K562 (cell line): ENCODE data around the gene ERP44. TPM values are rescaled to one million over a fixed set of nuclear protein-coding genes. Genes with fewer than 3 reads are reported as not detected.
A peak's percentile ranks its signal among the peaks of the same experiment; 100 is the strongest.

Source experiments
- ATAC-seq: fragments of 200-7000 bp; cut with Tn5 transposase; 3 replicates; pipeline ENCODE4 v1.9.1; 2020; ENCODE audit warnings: moderate library complexity
- BruUV-seq: library from RNA; stranded (reverse); fragments of 400-500 nt; replicated peaks from 2 replicates; lab custom pipeline; 2021; lab: Mats Ljungman, UMichigan
- CTCF ChIA-PET: fragments of 300-600 bp; formaldehyde crosslinking; extraction: SDS; loops from one replicate; lab custom pipeline; 2021; ENCODE audit warnings: low intra/inter-chr PET ratio; lab: Yijun Ruan, JAX
- POLR2A ChIA-PET: fragments of 300-600, 350-650 bp; sonication (Branson Sonifier 250); formaldehyde crosslinking; extraction: SDS; loops from one replicate; lab custom pipeline; 2021; ENCODE audit warnings: antibody characterized with exemption, inconsistent platforms; lab: Yijun Ruan, JAX
- DNase-seq, 4 experiments: peaks; one replicate each; pipeline versions ENCODE4 v3.0.0 to v3.0.0-alpha.2; 2011 to 2018; ENCODE audit warnings: low spot score in 3 of 4, mixed read lengths in 3 of 4; ENCODE audit errors: extremely low read depth in 1 of 4
- FAIRE-seq: peaks from 2 replicates; lab custom pipeline; 2011; peaks lifted over from hg19 to GRCh38; lab: Jason Lieb, UNC
- H2AFZ ChIP-seq: 2 replicates; pipeline ENCODE4 v1.6.0; 2011; ENCODE audit warnings: low read depth, low read length, control low read depth, inconsistent platforms
- H3K27ac ChIP-seq: fragments of 200-600 bp; 3 replicates; pipeline ENCODE4 v1.8.0; 2011; ENCODE audit warnings: low read depth, mild to moderate bottlenecking, control low read depth, inconsistent platforms, low read length, moderate library complexity, mixed read lengths; ENCODE audit errors: extremely low read depth
- H3K27me3 ChIP-seq, 2 experiments: fragments of 300-600 bp in 1 of 2; 2 replicates in 1 of 2; 3 replicates in 1 of 2; pipeline versions ENCODE4 v1.6.0 to v1.8.0; 2011; ENCODE audit warnings: inconsistent platforms in 2 of 2, low read length in 2 of 2, mild to moderate bottlenecking in 1 of 2, mixed read lengths in 1 of 2, moderate library complexity in 1 of 2; ENCODE audit not compliant: control insufficient read depth in 2 of 2, insufficient read depth in 2 of 2
- H3K36me3 ChIP-seq: fragments of 300-600 bp; 3 replicates; pipeline ENCODE4 v1.8.0; 2011; ENCODE audit warnings: mild to moderate bottlenecking, low read length, inconsistent platforms; ENCODE audit not compliant: control insufficient read depth, insufficient read depth
- H3K4me1 ChIP-seq, 2 experiments: fragments of 200-600 bp in 1 of 2; replicated peaks in 1 of 2; 2 replicates in 1 of 2; 3 replicates in 1 of 2; pipeline versions ENCODE4 v1.5.1 to v1.8.0; 2011; ENCODE audit warnings: inconsistent platforms in 2 of 2, low read length in 2 of 2, mild to moderate bottlenecking in 1 of 2, mixed read lengths in 1 of 2, moderate library complexity in 1 of 2; ENCODE audit not compliant: control insufficient read depth in 2 of 2, insufficient read depth in 2 of 2
- H3K4me2 ChIP-seq: 2 replicates; pipeline ENCODE4 v1.6.1; 2011; ENCODE audit warnings: low read length, control low read depth, inconsistent platforms, mixed read lengths; ENCODE audit not compliant: insufficient read depth
- H3K4me3 ChIP-seq: fragments of 200-600 bp; sonication (generic), shearing (Covaris generic); 2 replicates; pipeline ENCODE4 v1.5.1; 2016; ENCODE audit warnings: control low read depth, inconsistent platforms
- H3K79me2 ChIP-seq: fragments of 200-600 bp; 3 replicates; pipeline ENCODE4 v1.8.0; 2011; ENCODE audit warnings: low read length, inconsistent platforms; ENCODE audit not compliant: control insufficient read depth, insufficient read depth
- H3K9ac ChIP-seq, 2 experiments: 2 replicates each; pipeline versions ENCODE4 v1.6.0 to v1.6.1; 2011; ENCODE audit warnings: low read depth in 2 of 2, low read length in 2 of 2, control low read depth in 1 of 2, inconsistent platforms in 1 of 2, mild to moderate bottlenecking in 1 of 2, mixed read lengths in 1 of 2; ENCODE audit not compliant: insufficient read depth in 1 of 2
- H3K9me1 ChIP-seq: one replicate; pipeline ENCODE4 v1.6.0; 2011; ENCODE audit warnings: inconsistent platforms, mild to moderate bottlenecking, low read length, moderate library complexity; ENCODE audit not compliant: control insufficient read depth, insufficient read depth
- H3K9me3 ChIP-seq: replicated peaks from 2 replicates; pipeline ENCODE4 v1.5.1; 2011; ENCODE audit warnings: low read depth, low read length, inconsistent platforms; ENCODE audit not compliant: control insufficient read depth, insufficient read depth
- H4K20me1 ChIP-seq: replicated peaks from 2 replicates; pipeline ENCODE4 v1.6.1; 2011; ENCODE audit warnings: low read length, inconsistent platforms, mixed read lengths; ENCODE audit not compliant: control insufficient read depth, insufficient read depth
- COPS2 ChIP-seq: fragments of 450-650 bp; conservative IDR thresholded peaks from 2 replicates; pipeline ENCODE4 v1.6.1; 2016; ENCODE audit warnings: mild to moderate bottlenecking, moderate library complexity
- HEY1 ChIP-seq: fragments of 250-450 bp; sonication (Bioruptor Pico); IDR thresholded peaks from 2 replicates; pipeline ENCODE4 v1.5.0; 2020; ENCODE audit warnings: mild to moderate bottlenecking, moderate library complexity, borderline replicate concordance
- MEF2D ChIP-seq: conservative IDR thresholded peaks from 2 replicates; pipeline ENCODE4 v1.6.1; 2016; ENCODE audit warnings: low read depth, missing genetic modification characterization, missing compliant biosample characterization
- RNF2 ChIP-seq: sonication (generic); IDR thresholded peaks from 2 replicates; pipeline ENCODE4 v1.6.1; 2016
- TFAP4 ChIP-seq: sonication (generic); formaldehyde crosslinking; IDR thresholded peaks from 2 replicates; pipeline ENCODE4 v1.8.0; 2022; ENCODE audit warnings: missing genetic modification reagents, mild to moderate bottlenecking, moderate library complexity, borderline replicate concordance
- ZNF407 ChIP-seq: fragments of 450-650 bp; IDR thresholded peaks from 2 replicates; pipeline ENCODE4 v1.6.1; 2016; ENCODE audit warnings: low read depth
- whole genome bisulfite sequencing: fragments of 100-300 bp; shearing (Covaris generic); methylation state at CpG from one replicate; pipeline ENCODE4 v1.1.6; 2016; ENCODE audit warnings: low coverage, mixed read lengths; ENCODE audit not compliant: insufficient coverage; ENCODE audit errors: missing lambda C conversion rate; 5-methylcytosine and 5-hydroxymethylcytosine counted together
- in situ Hi-C: fragments of 300-500 bp; cut with MboI; formaldehyde crosslinking; loops from 4 replicates; pipeline ENCODE4 v1.15.0; 2018; ENCODE audit warnings: inconsistent platforms, mixed read lengths
- intact Hi-C: fragments of 100-400 bp; cut with micrococcal nuclease; formaldehyde crosslinking; loops from 2 replicates; pipeline ENCODE4 v1.14.2; 2022
- polyA plus RNA-seq, 8 experiments: library from polyadenylated mRNA; depleted of rRNA in 4 of 8; stranded (reverse) in 5 of 8; unstranded in 3 of 8; fragments of >200 nt; fragmentation: Nextera tagmentation in 2 of 8; fragmentation: Illumina TruSeq in 1 of 8; extraction: Ambion mirVana in 2 of 8; extraction: Trizol in 1 of 8; gene quantifications; 2 replicates each; pipeline versions ENCODE4 v1.2.1 to v1.2.3, GENCODE V29; 2011 to 2014; ENCODE audit warnings: inconsistent platforms in 1 of 8, missing spikeins in 1 of 8
- total RNA-seq, 7 experiments: library from RNA; depleted of rRNA in 6 of 7; stranded (reverse); fragments of >200 nt in 6 of 7; fragmentation: Illumina TruSeq in 2 of 7; extraction: Trizol in 2 of 7; gene quantifications; 2 replicates each; pipeline versions ENCODE4 v1.2.1 to v1.2.3, GENCODE V29; 2011 to 2021; ENCODE audit warnings: low replicate concordance in 1 of 7

Gene ERP44
- total and polyA plus RNA-seq, 9 of the 15 experiments (the other 6 are each of a cell fraction or from before 2014, with no cell fraction given): 9.2 to 23.4 (median 13.6) TPM

- TF ChIP-seq COPS2: no peak
These were observed 68.3 kb downstream of the ERP44 start (continued) for GRCh38 chr9:100030548-100030947.

GRCh38 chr9:100029251-100029650 is 69.5 kb downstream of the ERP44 start:
- no peak overlapping the region for H3K4me3 ChIP-seq
- no peaks in the 10 kb centered on the region for H4K20me1 ChIP-seq
- H3K79me2 ChIP-seq: peaks cover 17% of the 10 kb centered on the region; the same call in 2 of the 3 replicates
- TF ChIP-seq HEY1 (CRISPR knock-in tag) (no peak), ZNF407 (no peak), MEF2D (0 out of 2 replicates have a peak, but pooled peaks have one; percentile 37), RNF2 (no peak), TFAP4 (CRISPR knock-in tag) (no peak)
- TF ChIP-seq, all 486 proteins: peak for 1
- in situ Hi-C loops (loop anchor here (10.0 to 25.0 kb wide), 2 partner anchors 286 to 558 kb away; partner anchors contain the start of gene CAVIN4), intact Hi-C loops (loop anchor here (2.0 to 5.0 kb wide), 3 partner anchors 43 to 294 kb away; no protein-coding TSS in a partner anchor)
- peaks cover 0 to 2% of the 10 kb centered on the region in 2 experiments; a peak in 2 of 5 replicates for H3K4me1 ChIP-seq
- POLR2A ChIA-PET: no interaction called here
- FAIRE-seq: no peak
- H3K27ac ChIP-seq: no peak overlapping the region
- H3K9me1 ChIP-seq: no peaks in the 10 kb centered on the region
- 72% methylated on average over 3 of the region's 3 CpGs for WGBS
- H3K36me3 ChIP-seq: peaks cover 19% of the 10 kb centered on the region
- no TSS peak for BruUV-seq
- H3K9me3 ChIP-seq: peaks cover 5% of the 10 kb centered on the region; the same call in 1 of the 2 replicates
- CTCF ChIA-PET: no interaction called here
- no peak for DNase-seq
- no peaks in the 10 kb centered on the region for H3K27me3 ChIP-seq
- no peak overlapping the region for H3K4me2 ChIP-seq
- H3K9ac ChIP-seq: no peak overlapping the region
- no peak for ATAC-seq
- no peak overlapping the region for H2AFZ ChIP-seq
